Measurements from ENCODE around the gene LRP1B. TPM values are rescaled to one million over a fixed set of nuclear protein-coding genes. Genes with fewer than 3 reads are reported as not detected.

The LRP1B gene
- total RNA-seq, 1 donor from 2014 or later = 0.25 TPM

- H3K27ac Mint-ChIP-seq (ENCODE audit: unreplicated experiment) = no peak overlapping the region
- no peaks in the 10 kb centered on the region for H3K9me3 Mint-ChIP-seq (ENCODE audit: low read depth)
- no peak for TF ChIP-seq CTCF (IDR thresholded peaks at IDR 0.05)
- H3K4me1 Mint-ChIP-seq (ENCODE audit: low read depth) = no peaks in the 10 kb centered on the region
- no peaks in the 10 kb centered on the region for H3K36me3 Mint-ChIP-seq (ENCODE audit: low read depth)
- no peaks in the 10 kb centered on the region for H3K27me3 Mint-ChIP-seq (ENCODE audit: low read depth)
- DNase-seq (ENCODE audit: low spot score) = no peak
- no peak overlapping the region for H3K4me3 Mint-ChIP-seq (ENCODE audit: unreplicated experiment)
Measured at GRCh38 chr2:141710589-141711239, 420.1 kb downstream of the LRP1B start.

GRCh38 chr2:141709756-141710155 lies 421.1 kb downstream of the LRP1B start:
- Mint-ChIP-seq H3K4me3 (ENCODE audit: unreplicated experiment) (no peak overlapping the region), H3K9me3 (ENCODE audit: low read depth) (no peaks in the 10 kb centered on the region), H3K4me1 (ENCODE audit: low read depth) (no peaks in the 10 kb centered on the region), H3K27ac (ENCODE audit: unreplicated experiment) (no peak overlapping the region), H3K27me3 (ENCODE audit: low read depth) (no peaks in the 10 kb centered on the region), H3K36me3 (ENCODE audit: low read depth) (no peaks in the 10 kb centered on the region)
- DNase-seq (ENCODE audit: low spot score) = no peak
- TF ChIP-seq CTCF (IDR thresholded peaks at IDR 0.05) = no peak

GRCh38 chr2:141707486-141707885 lies 423.3 kb downstream of the LRP1B start:
- Mint-ChIP-seq H3K27me3 (ENCODE audit: low read depth) (no peaks in the 10 kb centered on the region), H3K36me3 (ENCODE audit: low read depth) (no peaks in the 10 kb centered on the region), H3K9me3 (ENCODE audit: low read depth) (no peaks in the 10 kb centered on the region), H3K4me1 (ENCODE audit: low read depth) (no peaks in the 10 kb centered on the region), H3K27ac (ENCODE audit: unreplicated experiment) (no peak overlapping the region), H3K4me3 (ENCODE audit: unreplicated experiment) (no peak overlapping the region)
- TF ChIP-seq CTCF (IDR thresholded peaks at IDR 0.05) = no peak
- DNase-seq (ENCODE audit: low spot score) = no peak

GRCh38 chr2:141704541-141704940 lies 426.3 kb downstream of the LRP1B start:
- H3K9me3 Mint-ChIP-seq (ENCODE audit: low read depth) = no peaks in the 10 kb centered on the region
- H3K36me3 Mint-ChIP-seq (ENCODE audit: low read depth) = no peaks in the 10 kb centered on the region
- H3K27ac Mint-ChIP-seq (ENCODE audit: unreplicated experiment) = no peak overlapping the region
- no peaks in the 10 kb centered on the region for H3K27me3 Mint-ChIP-seq (ENCODE audit: low read depth)
- H3K4me1 Mint-ChIP-seq (ENCODE audit: low read depth) = no peaks in the 10 kb centered on the region
- no peak for DNase-seq (ENCODE audit: low spot score)
- H3K4me3 Mint-ChIP-seq (ENCODE audit: unreplicated experiment) = no peak overlapping the region
- no peak for TF ChIP-seq CTCF (IDR thresholded peaks at IDR 0.05)

- H3K4me1 Mint-ChIP-seq (ENCODE audit: low read depth) = no peaks in the 10 kb centered on the region
- H3K27me3 Mint-ChIP-seq (ENCODE audit: low read depth) = no peaks in the 10 kb centered on the region
Measured at GRCh38 chr2:141703501-141703900, 427.3 kb downstream of the LRP1B start.

More at GRCh38 chr2:141703501-141703900, 427.3 kb downstream of the LRP1B start:
- DNase-seq (ENCODE audit: low spot score) = no peak
- Mint-ChIP-seq H3K27ac (ENCODE audit: unreplicated experiment) (no peak overlapping the region), H3K4me3 (ENCODE audit: unreplicated experiment) (no peak overlapping the region), H3K9me3 (ENCODE audit: low read depth) (no peaks in the 10 kb centered on the region), H3K36me3 (ENCODE audit: low read depth) (no peaks in the 10 kb centered on the region)
- TF ChIP-seq CTCF (IDR thresholded peaks at IDR 0.05) = no peak
